Lower leg skin (tissue), 3 donors: ENCODE data around the gene CEP63.

ENCODE experiments used
- POLR2A ChIP-seq, 2 donors: fragments of 450-650 bp; IDR thresholded peaks; one replicate each; pipeline ENCODE4 v1.6.1; 2016 to 2017; ENCODE audit warnings: antibody characterized with exemption in 2 of 2, mild to moderate bottlenecking in 1 of 2, moderate library complexity in 1 of 2
- TF ChIP-seq, protein P1 (sequence below), 3 donors: fragments of 450-650 bp; IDR thresholded peaks; one replicate each; pipeline ENCODE4 v1.5.1; 2016; ENCODE audit warnings: antibody characterized with exemption in 3 of 3, mild to moderate bottlenecking in 3 of 3, moderate library complexity in 2 of 3

DNA sequence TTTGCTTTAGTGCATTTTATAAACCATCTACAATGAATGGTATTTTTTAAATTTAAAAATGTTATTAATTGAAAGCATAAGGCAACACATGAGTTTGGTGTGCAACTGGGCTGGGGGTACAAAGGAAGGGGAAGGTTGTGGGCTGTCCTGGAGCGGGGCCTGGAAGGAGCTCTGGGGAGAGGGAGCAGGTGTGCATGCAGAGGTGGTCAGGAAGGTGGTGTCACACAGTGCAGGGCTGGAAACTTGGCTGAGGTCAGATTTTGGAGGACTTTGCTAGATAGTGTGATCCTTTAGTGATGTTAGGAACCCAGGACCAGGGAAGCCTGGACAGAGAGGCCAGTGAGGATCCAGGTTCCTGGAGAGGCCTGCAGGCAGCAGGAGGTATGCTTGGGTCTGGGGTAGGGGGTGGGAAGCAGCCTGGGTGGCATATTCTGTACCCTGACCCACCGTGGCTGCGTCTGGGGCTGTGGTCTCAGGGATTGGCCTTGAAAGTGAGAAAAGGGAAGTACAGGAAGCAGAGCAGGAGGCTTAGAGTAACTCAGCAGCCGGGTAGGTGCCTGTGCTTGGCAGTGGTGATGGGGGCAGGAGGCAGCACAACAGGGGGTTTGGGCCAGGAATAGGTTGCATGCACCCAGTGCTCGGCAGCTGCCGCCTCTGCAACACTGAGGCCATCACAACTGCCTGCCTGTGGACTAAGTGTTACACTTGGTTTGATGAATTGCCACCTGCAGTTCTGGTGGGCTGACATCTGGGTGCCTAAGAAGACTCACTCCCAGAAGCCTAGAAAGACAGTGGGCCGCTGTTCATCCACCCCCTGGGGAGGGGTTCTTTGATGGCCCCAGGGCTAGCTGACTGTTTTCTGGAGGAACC lies 132.0 kb downstream of the CEP63 start:
- TF ChIP-seq, protein P1, sequence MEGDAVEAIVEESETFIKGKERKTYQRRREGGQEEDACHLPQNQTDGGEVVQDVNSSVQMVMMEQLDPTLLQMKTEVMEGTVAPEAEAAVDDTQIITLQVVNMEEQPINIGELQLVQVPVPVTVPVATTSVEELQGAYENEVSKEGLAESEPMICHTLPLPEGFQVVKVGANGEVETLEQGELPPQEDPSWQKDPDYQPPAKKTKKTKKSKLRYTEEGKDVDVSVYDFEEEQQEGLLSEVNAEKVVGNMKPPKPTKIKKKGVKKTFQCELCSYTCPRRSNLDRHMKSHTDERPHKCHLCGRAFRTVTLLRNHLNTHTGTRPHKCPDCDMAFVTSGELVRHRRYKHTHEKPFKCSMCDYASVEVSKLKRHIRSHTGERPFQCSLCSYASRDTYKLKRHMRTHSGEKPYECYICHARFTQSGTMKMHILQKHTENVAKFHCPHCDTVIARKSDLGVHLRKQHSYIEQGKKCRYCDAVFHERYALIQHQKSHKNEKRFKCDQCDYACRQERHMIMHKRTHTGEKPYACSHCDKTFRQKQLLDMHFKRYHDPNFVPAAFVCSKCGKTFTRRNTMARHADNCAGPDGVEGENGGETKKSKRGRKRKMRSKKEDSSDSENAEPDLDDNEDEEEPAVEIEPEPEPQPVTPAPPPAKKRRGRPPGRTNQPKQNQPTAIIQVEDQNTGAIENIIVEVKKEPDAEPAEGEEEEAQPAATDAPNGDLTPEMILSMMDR (IDR thresholded peaks at IDR 0.05), result no peak
- no peak for TF ChIP-seq POLR2A (IDR thresholded peaks at IDR 0.05)
